ENCODE results near the gene KANSL1. TPM values are rescaled to one million over a fixed set of nuclear protein-coding genes. Genes with fewer than 3 reads are reported as not detected.

The KANSL1 gene
- total RNA-seq, 2 donors from 2014 or later: 73.5 to 130 TPM

Other genes with a start within 250 kb of the KANSL1 start
- gene STH, start 194.2 kb downstream of the KANSL1 start, total RNA-seq: not detected
- 1 to 10 TPM; 1.5 to 9.2 TPM for gene LRRC37A, start 101.7 kb upstream of the KANSL1 start, total RNA-seq
- 10 to 100 TPM; 15.4 to 25.0 TPM for gene ARL17B, start 168.3 kb upstream of the KANSL1 start, total RNA-seq